Adrenal gland (tissue), 5 donors: Measurements from ENCODE around the gene CDK15.

Experiments
- CTCF ChIP-seq, 6 experiments: fragments of 450-650 bp in 4 of 6; fragments of 200-600 bp in 2 of 6; sonication (generic) in 1 of 6; IDR thresholded peaks; 1 replicate in 5 of 6; 2 replicates in 1 of 6; pipeline versions ENCODE4 v1.5.1 to v1.8.0; 2016 to 2021; ENCODE audit warnings: antibody characterized with exemption in 6 of 6, mild to moderate bottlenecking in 2 of 6, moderate library complexity in 1 of 6
- POLR2A ChIP-seq, 2 donors: fragments of 450-650 bp; IDR thresholded peaks; one replicate each; pipeline ENCODE4 v1.6.1; 2017; ENCODE audit warnings: antibody characterized with exemption in 2 of 2, mild to moderate bottlenecking in 2 of 2, moderate library complexity in 1 of 2
- donor health status: DM: no; HTN: no; CAD: no.

- no peak for TF ChIP-seq CTCF (IDR thresholded peaks at IDR 0.05)
- TF ChIP-seq POLR2A (IDR thresholded peaks at IDR 0.05), result no peak
These were observed 21.3 kb downstream of the CDK15 start for GRCh38 chr2:201827621-201828020.
